BJ (cell line): ENCODE measurements around the gene ATP6V1F. TPM values are rescaled to one million over a fixed set of nuclear protein-coding genes. Genes with fewer than 3 reads are reported as not detected.

ENCODE experiments used
- CTCF ChIA-PET: fragments of 350-600 bp; formaldehyde crosslinking; extraction: SDS; loops from one replicate; lab custom pipeline; 2021; ENCODE audit warnings: antibody characterized with exemption, inconsistent platforms; lab: Yijun Ruan, JAX
- POLR2A ChIA-PET: fragments of 300-600 bp; sonication (Branson Sonifier 250); formaldehyde crosslinking; extraction: SDS; loops from one replicate; lab custom pipeline; 2021; ENCODE audit warnings: antibody characterized with exemption; lab: Charles Lee
- DNase-seq: peaks from one replicate; pipeline ENCODE4 v3.0.0-alpha.2; 2011; ENCODE audit warnings: low read depth
- H3K27me3 ChIP-seq: 2 replicates; pipeline ENCODE4 v1.6.0; 2011; ENCODE audit warnings: low read length; ENCODE audit not compliant: control insufficient read depth, insufficient read depth
- H3K36me3 ChIP-seq: 2 replicates; pipeline ENCODE4 v1.5.1; 2011; ENCODE audit warnings: low read length; ENCODE audit not compliant: control insufficient read depth, insufficient read depth
- H3K4me3 ChIP-seq: 2 replicates; pipeline ENCODE4 v1.5.1; 2011; ENCODE audit warnings: low read depth, mild to moderate bottlenecking, control low read depth, low read length
- CTCF ChIP-seq: IDR thresholded peaks from 2 replicates; pipeline ENCODE4 v1.5.1; 2011; ENCODE audit warnings: low read depth, mild to moderate bottlenecking, control low read depth, inconsistent platforms, low read length, moderate library complexity; ENCODE audit not compliant: insufficient read depth
- polyA plus RNA-seq: library from polyadenylated mRNA; depleted of rRNA; stranded (reverse); fragments of >200 nt; gene quantifications from 2 replicates; pipeline ENCODE4 v1.2.3, GENCODE V29; 2011

Gene ATP6V1F
- polyA plus RNA-seq, 1 experiment: 198 TPM

- H3K36me3 ChIP-seq: no peaks in the 10 kb centered on the region
- POLR2A ChIA-PET: no interaction called here
- CTCF ChIA-PET: interaction anchor here (1.5 to 2.5 kb wide), 2 partner anchors 9 to 11 kb away, joined by 6 to 8 read pairs; partner anchors contain the start of gene ATP6V1F
- no peak overlapping the region for H3K4me3 ChIP-seq
- no peak for TF ChIP-seq CTCF
- DNase-seq: no peak
- H3K27me3 ChIP-seq: peaks cover 9% of the 10 kb centered on the region
Observed at GRCh38 chr7:128874140-128875031, 11.7 kb downstream of the ATP6V1F start.

GRCh38 chr7:128875523-128875948 is 12.9 kb downstream of the ATP6V1F start:
- Histone ChIP-seq H3K36me3 (no peaks in the 10 kb centered on the region), H3K27me3 (peaks cover 6% of the 10 kb centered on the region), H3K4me3 (no peak overlapping the region)
- ChIA-PET CTCF (interaction anchor here (0.9 to 2.5 kb wide), 3 partner anchors 8 to 202 kb away, joined by 3 to 8 read pairs (median 6); partner anchors contain the start of gene ATP6V1F), POLR2A (interaction anchor here (0.6 kb wide), 1 partner anchor 399 kb away, joined by 3 read pairs; the partner anchor contains the start of gene METTL2B)
- TF ChIP-seq CTCF: no peak
- DNase-seq: no peak

- 0 out of 2 replicates have a peak, but pooled peaks cover 1% of the 10 kb centered on the region for H3K27me3 ChIP-seq
- no peak overlapping the region for H3K4me3 ChIP-seq
- TF ChIP-seq CTCF: no peak
- ChIA-PET POLR2A (no interaction called here), CTCF (interaction anchor here (0.9 to 2.5 kb wide), 3 partner anchors 7 to 203 kb away, joined by 3 to 8 read pairs (median 6); partner anchors contain the start of gene ATP6V1F)
- DNase-seq: no peak
- no peaks in the 10 kb centered on the region for H3K36me3 ChIP-seq
Observed at GRCh38 chr7:128876127-128876526, 13.5 kb downstream of the ATP6V1F start.

- no peak for TF ChIP-seq CTCF
- no peaks in the 10 kb centered on the region for H3K36me3 ChIP-seq
- POLR2A ChIA-PET: no interaction called here
- DNase-seq: no peak
- no peak overlapping the region for H3K4me3 ChIP-seq
- CTCF ChIA-PET: interaction anchor here (0.9 kb wide), 1 partner anchor 203 kb away, joined by 3 read pairs; no protein-coding TSS in a partner anchor
- 0 out of 2 replicates have a peak, but pooled peaks cover 1% of the 10 kb centered on the region for H3K27me3 ChIP-seq
Observed at GRCh38 chr7:128876586-128876977, 13.9 kb downstream of the ATP6V1F start.
